ENCODE data around the gene EIF3I.

The EIF3I gene

GRCh38 chr1:32266921-32267591, 44.8 kb downstream of the EIF3I start:
- Histone ChIP-seq H3K27ac (no peak overlapping the region), H3K9me3 (no peaks in the 10 kb centered on the region), H3K4me1 (ENCODE audit: control insufficient read depth in 1 of 2, insufficient read depth in 1 of 2, low read depth in 1 of 2, low read length in 1 of 2) (no peaks in the 10 kb centered on the region), H3K27me3 (no peaks in the 10 kb centered on the region), H3K4me3 (ENCODE audit: low read depth in 1 of 2, low read length in 1 of 2) (no peak overlapping the region), H3K36me3 (no peaks in the 10 kb centered on the region)
- no peak for TF ChIP-seq CTCF (IDR thresholded peaks at IDR 0.05)

GRCh38 chr1:32269744-32270143, 47.5 kb downstream of the EIF3I start:
- Histone ChIP-seq H3K27ac (no peak overlapping the region), H3K4me3 (ENCODE audit: low read depth in 1 of 2, low read length in 1 of 2) (no peak overlapping the region), H3K9me3 (no peaks in the 10 kb centered on the region), H3K27me3 (peaks cover 22% of the 10 kb centered on the region), H3K4me1 (ENCODE audit: control insufficient read depth in 1 of 2, insufficient read depth in 1 of 2, low read depth in 1 of 2, low read length in 1 of 2) (no peaks in the 10 kb centered on the region), H3K36me3 (no peaks in the 10 kb centered on the region)
- no peak for TF ChIP-seq CTCF (IDR thresholded peaks at IDR 0.05)

GRCh38 chr1:32272557-32273390, 50.6 kb downstream of the EIF3I start:
- H3K27me3 ChIP-seq, result peaks cover 52% of the 10 kb centered on the region
- no peaks in the 10 kb centered on the region for H3K9me3 ChIP-seq
- H3K36me3 ChIP-seq, result no peaks in the 10 kb centered on the region
- TF ChIP-seq CTCF (IDR thresholded peaks at IDR 0.05), result no peak
- no peaks in the 10 kb centered on the region for H3K4me1 ChIP-seq (ENCODE audit: control insufficient read depth in 1 of 2, insufficient read depth in 1 of 2, low read depth in 1 of 2, low read length in 1 of 2)
- no peak overlapping the region for H3K27ac ChIP-seq
- no peak overlapping the region for H3K4me3 ChIP-seq (ENCODE audit: low read depth in 1 of 2, low read length in 1 of 2)

- H3K27ac ChIP-seq, result no peak overlapping the region
- no peaks in the 10 kb centered on the region for H3K9me3 ChIP-seq
- no peaks in the 10 kb centered on the region for H3K36me3 ChIP-seq
- no peak overlapping the region for H3K4me3 ChIP-seq (ENCODE audit: low read depth in 1 of 2, low read length in 1 of 2)
- peaks cover 56% of the 10 kb centered on the region for H3K27me3 ChIP-seq
- TF ChIP-seq CTCF (IDR thresholded peaks at IDR 0.05), result no peak
- no peaks in the 10 kb centered on the region for H3K4me1 ChIP-seq (ENCODE audit: control insufficient read depth in 1 of 2, insufficient read depth in 1 of 2, low read depth in 1 of 2, low read length in 1 of 2)
Measured at GRCh38 chr1:32273391-32274208, 51.4 kb downstream of the EIF3I start.

- Histone ChIP-seq H3K36me3 (no peaks in the 10 kb centered on the region), H3K27ac (no peak overlapping the region), H3K4me1 (ENCODE audit: control insufficient read depth in 1 of 2, insufficient read depth in 1 of 2, low read depth in 1 of 2, low read length in 1 of 2) (no peaks in the 10 kb centered on the region)
Measured at GRCh38 chr1:32274646-32275340, 52.6 kb downstream of the EIF3I start.

More at GRCh38 chr1:32274646-32275340, 52.6 kb downstream of the EIF3I start:
- no peak overlapping the region for H3K4me3 ChIP-seq (ENCODE audit: low read depth in 1 of 2, low read length in 1 of 2)
- H3K9me3 ChIP-seq, result no peaks in the 10 kb centered on the region
- TF ChIP-seq CTCF (IDR thresholded peaks at IDR 0.05), result no peak
- peaks cover 61% of the 10 kb centered on the region for H3K27me3 ChIP-seq

Measured in neutrophil (primary cell).